Measurements from ENCODE around the gene PDGFD. TPM values are rescaled to one million over a fixed set of nuclear protein-coding genes. Genes with fewer than 3 reads are reported as not detected.
A peak's percentile ranks its signal among the peaks of the same experiment; 100 is the strongest.

The PDGFD gene
- polyA plus RNA-seq, 1 donor (not counting 4 experiments of a cell fraction or from before 2014, with no cell fraction given): 0.28 TPM

GRCh38 chr11:104078245-104078644 is 85.7 kb downstream of the PDGFD start:
- TF ChIP-seq EZH2 (IDR thresholded peaks at IDR 0.05; ENCODE audit: low read length) (no peak), CTCF (optimal IDR thresholded peaks at IDR 0.05 in 1 of 3, IDR thresholded peaks at IDR 0.05 in 1 of 3, conservative IDR thresholded peaks at IDR 0.05 in 1 of 3; ENCODE audit: extremely low read depth in 1 of 3, insufficient read depth in 2 of 3, low read length in 3 of 3) (no peak)
- no peak for DNase-seq (ENCODE audit: low read depth, low spot score)
- H2AFZ ChIP-seq (ENCODE audit: control insufficient read depth, low read length): no peak overlapping the region
- no peaks in the 10 kb centered on the region for H3K27me3 ChIP-seq (ENCODE audit: control insufficient read depth, extremely low read depth, insufficient read depth, low read length)
- H3K4me1 ChIP-seq (ENCODE audit: control insufficient read depth, extremely low read depth, insufficient read depth, low read length): peaks cover 20% of the 10 kb centered on the region
- dilution Hi-C loops (cut with MboI; ENCODE audit: extremely low pct_ligation_motif_present, low sequenced_read_pairs): no loop called here
- H3K27ac ChIP-seq (ENCODE audit: control insufficient read depth, insufficient read depth, low read length): no peak overlapping the region
- no peak for FAIRE-seq
- H3K9me1 ChIP-seq (ENCODE audit: control insufficient read depth, extremely low read depth, insufficient read depth, low read length): no peaks in the 10 kb centered on the region
- H3K9ac ChIP-seq (ENCODE audit: control insufficient read depth, extremely low read depth, insufficient read depth, low read length): no peak overlapping the region
- H3K36me3 ChIP-seq (ENCODE audit: control insufficient read depth in 2 of 2, extremely low read depth in 1 of 2, insufficient read depth in 2 of 2, low read length in 2 of 2): no peaks in the 10 kb centered on the region
- H3K79me2 ChIP-seq (ENCODE audit: control insufficient read depth, insufficient read depth, low read length): no peaks in the 10 kb centered on the region
- H3K4me2 ChIP-seq (ENCODE audit: control insufficient read depth, extremely low read depth, insufficient read depth, low read depth, low read length): no peak overlapping the region
- no peaks in the 10 kb centered on the region for H3K9me3 ChIP-seq (ENCODE audit: control insufficient read depth, low read depth, low read length)
- no peak overlapping the region for H3K4me3 ChIP-seq (ENCODE audit: control insufficient read depth in 2 of 3, extremely low read depth in 1 of 3, insufficient read depth in 2 of 3, low read depth in 1 of 3, low read length in 3 of 3)
- no peaks in the 10 kb centered on the region for H4K20me1 ChIP-seq (ENCODE audit: control insufficient read depth, extremely low read depth, insufficient read depth, low read length)

GRCh38 chr11:104076455-104076854 is 87.5 kb downstream of the PDGFD start:
- Histone ChIP-seq H3K27ac (ENCODE audit: control insufficient read depth, insufficient read depth, low read length) (no peak overlapping the region), H3K27me3 (ENCODE audit: control insufficient read depth, extremely low read depth, insufficient read depth, low read length) (no peaks in the 10 kb centered on the region), H3K9me1 (ENCODE audit: control insufficient read depth, extremely low read depth, insufficient read depth, low read length) (no peaks in the 10 kb centered on the region), H3K4me1 (ENCODE audit: control insufficient read depth, extremely low read depth, insufficient read depth, low read length) (peaks cover 20% of the 10 kb centered on the region), H3K36me3 (ENCODE audit: control insufficient read depth in 2 of 2, extremely low read depth in 1 of 2, insufficient read depth in 2 of 2, low read length in 2 of 2) (no peaks in the 10 kb centered on the region), H3K79me2 (ENCODE audit: control insufficient read depth, insufficient read depth, low read length) (no peaks in the 10 kb centered on the region), H3K4me3 (ENCODE audit: control insufficient read depth in 2 of 3, extremely low read depth in 1 of 3, insufficient read depth in 2 of 3, low read depth in 1 of 3, low read length in 3 of 3) (no peak overlapping the region), H4K20me1 (ENCODE audit: control insufficient read depth, extremely low read depth, insufficient read depth, low read length) (no peaks in the 10 kb centered on the region), H2AFZ (ENCODE audit: control insufficient read depth, low read length) (peak overlapping the region; percentile 64), H3K9ac (ENCODE audit: control insufficient read depth, extremely low read depth, insufficient read depth, low read length) (no peak overlapping the region), H3K4me2 (ENCODE audit: control insufficient read depth, extremely low read depth, insufficient read depth, low read depth, low read length) (peak overlapping the region; percentile 38), H3K9me3 (ENCODE audit: control insufficient read depth, low read depth, low read length) (no peaks in the 10 kb centered on the region)
- dilution Hi-C loops (cut with MboI; ENCODE audit: extremely low pct_ligation_motif_present, low sequenced_read_pairs): no loop called here
- FAIRE-seq: peak; percentile 61
- peak; percentile 48 for DNase-seq (ENCODE audit: low read depth, low spot score)
- TF ChIP-seq EZH2 (IDR thresholded peaks at IDR 0.05; ENCODE audit: low read length): no peak
- TF ChIP-seq CTCF (optimal IDR thresholded peaks at IDR 0.05 in 1 of 3, IDR thresholded peaks at IDR 0.05 in 1 of 3, conservative IDR thresholded peaks at IDR 0.05 in 1 of 3; ENCODE audit: extremely low read depth in 1 of 3, insufficient read depth in 2 of 3, low read length in 3 of 3): no peak
